Stimulated activated naive CD8-positive, alpha-beta T cell treated with anti-CD3 and anti-CD28 coated beads, Interleukin-15, Interleukin-2, amounts not matched to agents 100 U/mL and 50 U/mL, for 24 hours (primary cell): Measurements from ENCODE around the gene B4GALNT3.
A peak's percentile ranks its signal among the peaks of the same experiment; 100 is the strongest.

ENCODE experiments used
- ATAC-seq: fragments of 150-1000 bp; cut with Tn5 transposase; one replicate; pipeline ENCODE4 v1.10.0; 2021
- DNase-seq: peaks from one replicate; pipeline ENCODE4 v3.0.0; 2021

Gene B4GALNT3

DNA sequence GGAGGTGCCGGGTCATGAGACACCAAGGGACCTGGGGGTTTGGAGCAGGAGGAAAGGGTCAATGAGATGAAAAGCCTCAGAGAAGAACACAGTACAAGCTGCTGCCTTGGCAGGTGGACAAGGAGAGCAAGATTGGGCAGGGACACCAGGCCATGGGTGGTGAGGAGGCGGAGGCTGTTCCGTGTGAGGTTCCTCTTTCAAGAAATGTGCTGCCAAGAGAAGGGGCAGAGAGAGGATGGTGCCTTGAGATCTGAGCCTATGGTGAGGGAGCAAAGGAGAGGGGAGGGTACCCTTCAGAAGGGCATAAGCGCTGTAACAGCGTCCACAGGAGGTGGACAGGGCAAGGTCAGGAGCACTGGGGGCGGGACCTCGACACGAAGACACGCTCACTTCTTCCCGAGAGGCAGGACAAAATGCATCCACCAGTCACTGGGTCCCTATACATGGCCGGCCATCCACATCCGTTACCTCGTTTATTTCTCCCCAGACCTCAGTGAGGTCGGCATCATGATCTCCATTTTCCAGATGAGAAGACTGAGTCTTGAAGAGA is 100.2 kb downstream of the B4GALNT3 start:
- ATAC-seq, result no peak
- DNase-seq, result no peak

- DNase-seq (no peak), ATAC-seq (no peak)
Observed at GRCh38 chr12:560691-561390, 101.1 kb downstream of the B4GALNT3 start.

DNA sequence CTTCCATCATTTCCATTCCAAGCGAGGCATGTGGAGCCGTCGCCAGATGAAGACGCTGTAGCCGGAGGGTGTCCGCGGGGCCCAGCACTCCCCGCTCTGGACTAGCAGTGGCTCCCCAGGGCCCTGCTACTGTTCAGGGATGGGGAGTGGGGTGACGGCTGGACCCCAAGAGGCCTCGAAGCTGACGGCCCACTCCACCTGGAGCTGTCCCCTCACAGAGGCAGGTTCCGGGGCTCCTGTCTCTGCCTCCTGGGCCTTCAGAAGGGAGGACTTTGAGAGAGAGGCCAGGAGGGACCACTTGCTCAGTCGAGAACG is 101.6 kb downstream of the B4GALNT3 start:
- no peak for DNase-seq
- no peak for ATAC-seq

DNA sequence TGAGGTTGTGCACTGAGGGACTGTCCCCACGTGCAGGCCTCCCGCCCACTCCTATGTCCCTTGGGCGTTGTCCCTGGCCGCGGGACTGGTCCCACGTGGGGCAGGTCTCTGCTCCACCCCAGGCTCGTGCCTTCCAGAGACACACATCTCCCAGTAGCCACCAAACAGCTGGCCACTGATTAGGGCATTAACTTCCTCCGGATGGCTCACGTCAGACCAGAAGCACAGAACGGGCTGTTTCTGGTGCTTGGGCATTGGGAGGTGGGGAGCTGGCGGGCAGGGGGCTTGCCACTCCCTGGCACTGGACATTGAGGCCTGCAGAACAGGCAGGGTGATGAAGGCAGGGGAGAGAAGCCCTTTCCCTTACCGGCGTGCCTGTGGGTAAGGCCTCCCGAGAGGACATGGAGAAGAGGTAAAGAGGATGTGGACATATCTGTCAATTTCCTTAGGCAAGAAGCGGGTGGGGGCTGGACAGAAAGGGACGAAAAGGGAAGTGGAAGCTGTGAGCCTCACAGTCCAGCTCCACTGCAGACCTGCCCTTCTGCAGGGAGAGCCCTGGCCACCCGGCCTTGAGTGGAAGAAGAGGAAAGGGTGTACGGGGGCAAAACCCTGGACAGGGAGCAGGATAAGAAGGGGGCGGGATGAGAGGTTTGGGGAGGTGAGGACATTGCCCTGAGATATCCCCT is 102.3 kb downstream of the B4GALNT3 start:
- no peak for ATAC-seq
- no peak for DNase-seq

DNA sequence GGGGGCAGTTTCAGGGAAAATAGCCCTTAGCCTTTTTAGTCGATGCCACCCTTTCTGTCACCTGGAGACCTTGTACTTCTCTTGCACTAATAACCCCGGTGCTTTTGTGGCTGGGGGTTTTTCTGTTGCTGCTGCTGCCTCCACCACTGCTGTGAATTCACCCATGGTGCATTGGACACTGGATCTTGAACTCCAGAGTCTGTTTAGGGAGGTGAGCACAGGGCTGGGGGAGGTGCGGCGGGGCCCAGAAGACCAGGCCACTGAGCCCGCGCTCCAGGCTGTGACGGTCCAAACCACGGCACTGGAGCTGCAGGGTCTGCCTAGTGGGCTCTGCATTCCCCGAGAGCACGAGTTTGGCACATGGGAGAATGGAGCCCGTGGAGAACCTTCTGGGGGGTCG is 102.9 kb downstream of the B4GALNT3 start:
- ATAC-seq, result no peak
- no peak for DNase-seq

- ATAC-seq, result peak; percentile 76
- peak; percentile 51 for DNase-seq
Observed at GRCh38 chr12:563250-563781, 103.6 kb downstream of the B4GALNT3 start.

GRCh38 chr12:563787-564298 is 104.1 kb downstream of the B4GALNT3 start:
- DNase-seq (no peak), ATAC-seq (no peak)

DNA sequence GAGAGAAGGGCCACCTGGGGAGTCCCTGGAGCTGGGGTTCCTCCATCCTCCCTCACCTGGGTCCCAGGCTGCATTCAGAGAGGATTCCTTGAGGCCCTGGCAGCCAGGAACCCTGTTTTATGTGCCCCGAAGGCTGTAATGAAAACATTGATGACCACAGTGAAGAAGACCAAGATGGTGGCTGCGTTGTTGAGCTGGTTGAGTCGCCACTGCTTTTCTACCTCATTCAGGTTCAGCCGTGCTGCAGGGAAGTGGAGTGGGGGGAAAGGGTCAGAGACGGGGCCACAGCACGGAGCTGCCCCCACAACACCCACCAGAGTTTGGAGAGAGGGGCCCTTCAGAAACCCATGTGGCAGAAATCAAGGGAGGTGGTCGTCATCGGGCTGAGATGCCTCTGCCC is 105.4 kb downstream of the B4GALNT3 start:
- ATAC-seq, result no peak
- DNase-seq, result no peak

GRCh38 chr12:565589-566105 is 105.9 kb downstream of the B4GALNT3 start:
- ATAC-seq (no peak), DNase-seq (no peak)

- ATAC-seq, result no peak
- DNase-seq, result no peak
Observed at GRCh38 chr12:568486-568885, 108.7 kb downstream of the B4GALNT3 start.

GRCh38 chr12:569091-569676 is 109.4 kb downstream of the B4GALNT3 start:
- ATAC-seq (no peak), DNase-seq (no peak)

DNA sequence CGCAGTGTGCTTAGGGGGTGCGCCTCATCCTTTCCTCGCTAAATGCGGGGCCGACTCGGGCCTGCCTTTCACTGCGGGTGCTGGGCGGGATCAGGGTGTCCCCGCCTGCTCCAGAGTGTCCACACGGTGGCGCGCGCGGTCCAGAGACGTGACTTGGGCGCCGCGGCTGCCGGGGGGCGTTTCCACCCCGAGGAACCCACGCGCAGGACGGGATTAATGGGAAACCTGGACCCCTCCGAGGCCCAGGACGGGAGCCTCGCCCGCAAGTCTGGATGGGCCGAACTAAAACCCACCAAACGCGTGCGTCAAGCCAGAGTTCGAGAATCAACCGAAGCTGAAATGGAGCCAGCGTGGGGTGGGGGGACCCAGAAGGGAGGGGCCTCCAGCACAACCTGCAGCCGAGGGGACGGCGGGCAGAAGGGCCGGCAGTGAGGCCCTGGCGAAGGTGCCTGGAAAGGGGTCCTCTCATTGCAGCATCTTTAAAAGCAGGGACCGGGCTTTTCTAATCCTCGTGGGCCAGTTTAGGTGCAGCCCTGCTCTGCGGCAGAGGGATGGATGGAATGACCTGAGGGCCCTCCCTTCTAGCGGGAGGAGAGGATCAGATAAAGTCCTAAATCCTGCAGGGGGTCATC is 110.2 kb downstream of the B4GALNT3 start:
- ATAC-seq (peak; percentile 91), DNase-seq (peak; percentile 93)

DNA sequence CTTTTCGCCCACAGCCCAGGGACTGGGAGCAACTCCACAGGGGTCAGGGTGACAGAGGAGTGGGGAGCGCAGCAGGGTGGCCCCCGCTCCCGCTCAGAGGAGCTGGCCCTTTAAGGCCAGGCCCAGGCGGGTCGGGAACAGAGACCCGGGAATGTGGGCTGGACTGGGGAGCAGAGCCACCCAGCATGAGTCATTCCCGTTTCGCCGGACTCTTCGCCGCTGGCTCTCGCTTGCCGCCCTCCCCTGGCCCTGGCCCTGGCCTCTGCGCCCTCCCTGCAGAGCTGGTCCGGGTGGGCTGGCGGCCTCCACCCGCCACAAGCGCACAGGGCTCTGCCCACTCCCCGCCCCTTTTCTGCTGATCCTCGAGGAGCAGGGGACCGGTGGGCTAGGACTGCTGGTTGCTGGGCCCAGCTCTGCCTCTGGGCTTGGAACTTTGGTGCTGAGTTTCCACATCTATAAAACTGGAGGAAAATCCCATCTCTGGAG is 110.7 kb downstream of the B4GALNT3 start:
- ATAC-seq (no peak), DNase-seq (no peak)

- no peak for DNase-seq
- no peak for ATAC-seq
Observed at GRCh38 chr12:570921-571794, 111.4 kb downstream of the B4GALNT3 start.

DNA sequence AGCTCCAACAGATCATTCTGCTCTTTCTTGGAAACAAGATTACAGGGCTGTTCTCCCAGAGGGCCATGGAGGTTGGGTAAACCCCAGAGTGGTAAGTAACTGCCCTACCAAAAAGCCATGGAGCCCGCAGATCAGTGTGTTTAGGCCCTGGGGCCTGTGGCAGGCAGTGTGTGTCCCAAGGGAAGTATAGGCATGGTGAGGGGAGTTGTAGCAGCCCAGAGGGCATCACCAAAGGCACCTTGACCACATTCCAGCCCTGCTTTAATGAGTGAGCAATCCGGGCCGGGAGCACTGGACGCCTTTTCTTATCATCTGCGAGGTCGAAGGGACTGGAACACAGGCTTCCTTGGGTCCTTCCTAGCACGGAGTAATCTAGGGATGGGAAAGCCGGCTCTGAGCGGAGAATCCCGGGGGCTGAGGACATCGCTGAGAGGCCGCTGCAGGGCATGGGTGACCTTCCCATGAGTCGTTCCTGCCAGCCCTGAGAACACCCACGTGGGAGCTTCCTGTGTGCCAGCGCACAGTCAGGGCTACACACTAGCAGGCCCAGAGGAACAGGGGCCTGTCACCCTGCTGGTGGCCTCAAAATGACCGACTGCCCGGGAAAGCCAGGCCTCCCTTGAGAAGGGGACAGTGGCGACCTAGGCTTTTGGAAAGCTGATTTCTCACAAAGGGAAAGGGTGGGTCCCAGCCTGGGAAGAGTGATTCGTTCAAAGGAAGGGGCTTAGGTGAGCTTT is 112.2 kb downstream of the B4GALNT3 start:
- DNase-seq (no peak), ATAC-seq (no peak)

GRCh38 chr12:572532-572899 is 112.8 kb downstream of the B4GALNT3 start:
- ATAC-seq (peak; percentile 50), DNase-seq (no peak)

DNA sequence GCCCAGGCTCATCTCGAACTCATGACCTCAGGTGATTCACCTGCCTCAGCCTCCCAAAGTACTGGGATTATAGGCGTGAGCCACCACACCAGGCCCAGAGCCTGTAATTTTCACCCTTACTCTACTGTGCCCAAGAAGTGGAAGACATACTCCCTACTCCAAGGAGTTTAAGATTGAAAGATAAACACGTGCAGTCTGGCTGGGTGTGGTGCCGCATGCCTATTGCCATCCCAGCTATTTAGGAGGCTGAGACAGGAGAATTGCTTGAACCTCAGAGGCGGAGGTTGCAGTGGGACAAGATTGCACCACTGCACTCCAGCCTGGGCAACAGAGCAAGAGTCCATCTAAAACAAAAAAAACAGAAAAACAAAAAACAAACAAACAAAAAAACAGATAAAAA is 113.5 kb downstream of the B4GALNT3 start:
- no peak for DNase-seq
- ATAC-seq, result no peak

DNA sequence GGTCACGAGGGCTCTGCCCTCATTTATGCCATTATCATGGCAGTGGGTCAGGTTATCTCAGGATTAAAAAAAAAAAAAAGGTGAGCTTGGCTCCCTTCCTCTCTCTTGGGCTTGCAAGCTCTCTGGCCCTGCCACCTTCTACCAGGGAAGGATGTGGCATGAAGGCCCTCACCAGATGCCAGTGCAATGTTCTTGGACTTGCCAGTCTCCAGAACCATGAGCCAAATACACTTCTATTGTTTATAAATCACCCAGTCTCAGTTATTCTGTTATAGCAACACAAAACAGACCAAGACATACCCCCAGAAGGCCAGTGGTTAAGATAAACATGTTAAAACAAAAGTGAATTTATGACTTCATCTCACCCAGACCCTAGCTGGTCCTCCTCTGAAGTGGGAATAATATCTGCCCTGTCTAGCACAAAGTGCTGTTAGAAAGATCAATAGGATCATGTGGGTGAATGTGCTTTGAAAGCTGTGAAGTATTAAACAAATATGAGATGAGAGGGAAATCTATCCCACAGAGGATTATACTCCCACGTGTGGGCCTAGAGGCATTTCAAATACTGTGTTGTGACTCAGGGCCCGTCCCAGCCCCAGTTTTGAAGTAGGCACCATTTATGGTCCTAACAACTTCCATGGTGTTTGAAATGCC is 114.9 kb downstream of the B4GALNT3 start:
- ATAC-seq, result no peak
- DNase-seq, result no peak

DNA sequence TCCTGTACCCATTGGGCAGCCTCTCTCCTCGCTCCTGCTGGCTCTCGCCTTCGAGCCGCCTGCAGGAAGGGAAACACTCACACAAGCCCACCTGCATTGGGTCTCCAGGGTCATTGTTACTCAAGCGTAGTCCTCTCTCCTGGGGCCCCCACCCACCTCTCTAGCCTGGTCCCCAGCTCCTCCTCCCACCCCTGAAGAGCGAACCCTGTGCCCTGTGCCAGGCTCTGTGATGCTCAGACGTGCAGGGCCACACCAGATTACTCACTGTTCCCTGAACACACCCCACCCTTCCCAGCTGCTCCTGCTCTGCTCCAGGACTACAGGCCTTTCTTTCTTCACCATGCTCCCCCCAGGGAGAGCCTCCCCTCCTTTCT is 115.4 kb downstream of the B4GALNT3 start:
- ATAC-seq (peak; percentile 20), DNase-seq (no peak)
